ENCODE data around the gene NPEPPS.

NPEPPS gene

DNA sequence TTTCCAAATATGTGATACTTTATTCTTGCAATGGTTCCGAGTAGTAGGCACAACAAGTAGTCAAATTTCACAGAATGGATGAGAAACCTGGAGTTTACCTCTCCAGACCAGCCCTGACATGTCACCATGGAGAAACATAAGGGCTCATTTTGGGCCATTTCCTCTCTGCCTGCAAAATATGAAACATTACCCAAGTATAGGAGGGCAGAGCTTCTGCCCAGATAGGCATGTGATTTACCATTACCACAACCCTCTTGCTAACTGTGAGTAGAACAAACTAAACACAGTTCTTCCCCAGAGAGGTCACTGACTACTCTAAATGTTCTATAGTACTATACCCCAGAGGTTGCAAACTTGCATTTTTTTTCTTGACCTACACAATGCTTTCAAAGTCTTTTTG, 103.1 kb downstream of the NPEPPS start:
- FAIRE-seq, result no peak
- no peak for DNase-seq (ENCODE audit: insufficient read length, low spot score)
- TF ChIP-seq, protein P1, sequence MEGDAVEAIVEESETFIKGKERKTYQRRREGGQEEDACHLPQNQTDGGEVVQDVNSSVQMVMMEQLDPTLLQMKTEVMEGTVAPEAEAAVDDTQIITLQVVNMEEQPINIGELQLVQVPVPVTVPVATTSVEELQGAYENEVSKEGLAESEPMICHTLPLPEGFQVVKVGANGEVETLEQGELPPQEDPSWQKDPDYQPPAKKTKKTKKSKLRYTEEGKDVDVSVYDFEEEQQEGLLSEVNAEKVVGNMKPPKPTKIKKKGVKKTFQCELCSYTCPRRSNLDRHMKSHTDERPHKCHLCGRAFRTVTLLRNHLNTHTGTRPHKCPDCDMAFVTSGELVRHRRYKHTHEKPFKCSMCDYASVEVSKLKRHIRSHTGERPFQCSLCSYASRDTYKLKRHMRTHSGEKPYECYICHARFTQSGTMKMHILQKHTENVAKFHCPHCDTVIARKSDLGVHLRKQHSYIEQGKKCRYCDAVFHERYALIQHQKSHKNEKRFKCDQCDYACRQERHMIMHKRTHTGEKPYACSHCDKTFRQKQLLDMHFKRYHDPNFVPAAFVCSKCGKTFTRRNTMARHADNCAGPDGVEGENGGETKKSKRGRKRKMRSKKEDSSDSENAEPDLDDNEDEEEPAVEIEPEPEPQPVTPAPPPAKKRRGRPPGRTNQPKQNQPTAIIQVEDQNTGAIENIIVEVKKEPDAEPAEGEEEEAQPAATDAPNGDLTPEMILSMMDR (IDR thresholded peaks at IDR 0.05; ENCODE audit: insufficient read depth, missing control alignments), result no peak

- TF ChIP-seq, protein P1 (IDR thresholded peaks at IDR 0.05; ENCODE audit: insufficient read depth, missing control alignments), result no peak
- no peak for FAIRE-seq
- no peak for DNase-seq (ENCODE audit: insufficient read length, low spot score)
Measured at GRCh38 chr17:47634870-47635269, 104.0 kb downstream of the NPEPPS start.

- DNase-seq (ENCODE audit: insufficient read length, low spot score) (no peak), FAIRE-seq (no peak)
- TF ChIP-seq, protein P1 (IDR thresholded peaks at IDR 0.05; ENCODE audit: insufficient read depth, missing control alignments), result no peak
Measured at GRCh38 chr17:47635734-47636133, 104.8 kb downstream of the NPEPPS start.

- DNase-seq (ENCODE audit: insufficient read length, low spot score) (no peak), FAIRE-seq (no peak)
- TF ChIP-seq, protein P1 (IDR thresholded peaks at IDR 0.05; ENCODE audit: insufficient read depth, missing control alignments), result no peak
Measured at GRCh38 chr17:47636273-47637030, 105.5 kb downstream of the NPEPPS start.

DNA sequence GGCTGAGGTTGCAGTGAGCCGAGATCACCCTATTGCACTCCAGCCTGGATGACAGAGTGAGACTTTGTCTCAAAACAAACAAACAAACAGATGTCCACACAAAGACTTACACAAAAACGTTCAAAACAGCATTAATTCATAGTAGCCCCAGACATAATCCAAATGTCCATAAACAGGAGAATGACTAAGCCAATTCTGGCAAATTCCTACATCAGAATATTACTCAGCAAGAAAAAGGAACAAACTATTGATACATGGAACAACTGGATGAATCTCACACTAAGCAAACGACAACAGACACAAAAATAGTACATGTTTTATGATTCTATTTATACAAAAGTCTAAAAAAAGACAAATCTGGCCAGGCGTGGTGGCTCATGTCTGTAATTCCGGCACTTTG, 108.0 kb downstream of the NPEPPS start:
- DNase-seq (ENCODE audit: insufficient read length, low spot score), result no peak
- TF ChIP-seq, protein P1 (IDR thresholded peaks at IDR 0.05; ENCODE audit: insufficient read depth, missing control alignments), result no peak
- no peak for FAIRE-seq

DNA sequence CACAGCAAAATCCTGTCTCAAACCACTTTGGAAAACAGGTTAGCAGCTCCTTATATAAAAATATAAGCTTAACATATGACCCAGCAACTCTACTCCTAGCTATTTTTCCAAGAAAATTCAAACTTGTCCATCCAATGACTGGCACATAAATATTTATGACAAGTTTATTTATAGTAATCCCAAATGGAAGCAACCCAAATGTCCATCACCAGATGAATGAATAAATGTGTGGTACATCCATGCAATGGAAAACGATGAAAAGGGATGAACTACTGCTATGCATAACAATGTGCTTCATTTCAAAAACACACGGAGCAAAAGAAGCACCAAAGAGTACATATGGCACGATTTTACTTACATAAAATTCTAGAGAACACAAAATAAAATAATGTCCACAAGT, 109.2 kb downstream of the NPEPPS start:
- no peak for DNase-seq (ENCODE audit: insufficient read length, low spot score)
- TF ChIP-seq, protein P1 (IDR thresholded peaks at IDR 0.05; ENCODE audit: insufficient read depth, missing control alignments), result no peak
- no peak for FAIRE-seq

DNA sequence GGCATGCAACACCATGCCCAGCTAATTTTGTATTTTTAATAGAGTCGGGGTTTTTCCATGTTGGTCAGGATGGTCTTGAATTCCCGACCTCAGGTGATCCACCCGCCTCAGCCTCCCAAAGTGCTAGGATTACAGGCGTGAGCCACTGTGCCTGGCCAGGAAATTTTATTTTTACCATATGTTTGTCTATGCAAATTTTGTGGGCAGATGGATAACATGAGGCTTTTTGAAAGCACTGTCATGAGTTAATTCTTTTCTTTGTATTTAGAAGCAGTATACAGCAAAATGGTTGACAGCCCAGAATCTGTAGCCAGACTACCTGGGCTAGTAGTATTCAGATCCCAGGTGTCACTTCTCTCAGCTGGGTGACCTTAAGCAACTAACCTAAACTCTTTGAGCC, 110.3 kb downstream of the NPEPPS start:
- DNase-seq (ENCODE audit: insufficient read length, low spot score) (no peak), FAIRE-seq (no peak)
- TF ChIP-seq, protein P1 (IDR thresholded peaks at IDR 0.05; ENCODE audit: insufficient read depth, missing control alignments), result no peak

Data from D721Med (cell line).